GM12874 (cell line): Measurements from ENCODE around the gene HMSD.

Source experiments
- CTCF ChIP-seq: IDR thresholded peaks from 2 replicates; pipeline ENCODE4 v1.5.1; 2011; ENCODE audit warnings: low read depth, mild to moderate bottlenecking, control low read depth, low read length, moderate library complexity; ENCODE audit not compliant: insufficient read depth

The HMSD gene

GRCh38 chr18:63936932-63937393 lies 12.1 kb upstream of the HMSD start:
- no peak for TF ChIP-seq CTCF

- TF ChIP-seq CTCF, result no peak
Observed at GRCh38 chr18:63940008-63940407, 9.1 kb upstream of the HMSD start.

GRCh38 chr18:63947051-63947790 lies 1.9 kb upstream of the HMSD start:
- TF ChIP-seq CTCF, result no peak

GRCh38 chr18:63951302-63951705 lies 2.2 kb downstream of the HMSD start:
- peak; percentile 29; the same call in 1 of the 2 replicates for TF ChIP-seq CTCF

- no peak for TF ChIP-seq CTCF
Observed at GRCh38 chr18:63953811-63954210, 4.7 kb downstream of the HMSD start.

GRCh38 chr18:63956755-63957154 lies 7.7 kb downstream of the HMSD start:
- TF ChIP-seq CTCF, result no peak

GRCh38 chr18:63960891-63961290 lies 11.8 kb downstream of the HMSD start:
- no peak for TF ChIP-seq CTCF
